GM18870 (cell line): ENCODE results near the gene MARK4.
"Not testable (repeated sequence)": the region's sequence is repeated elsewhere in the genome, so short reads cannot be mapped to it uniquely, and the experiment has no call there.

Experiments
- ATAC-seq: cut with Tn5 transposase; IDR thresholded peaks from one replicate; pipeline ENCODE4 v1.9.1; 2021; ENCODE audit warnings: moderate library complexity; ENCODE audit not compliant: unreplicated experiment

Gene MARK4

DNA sequence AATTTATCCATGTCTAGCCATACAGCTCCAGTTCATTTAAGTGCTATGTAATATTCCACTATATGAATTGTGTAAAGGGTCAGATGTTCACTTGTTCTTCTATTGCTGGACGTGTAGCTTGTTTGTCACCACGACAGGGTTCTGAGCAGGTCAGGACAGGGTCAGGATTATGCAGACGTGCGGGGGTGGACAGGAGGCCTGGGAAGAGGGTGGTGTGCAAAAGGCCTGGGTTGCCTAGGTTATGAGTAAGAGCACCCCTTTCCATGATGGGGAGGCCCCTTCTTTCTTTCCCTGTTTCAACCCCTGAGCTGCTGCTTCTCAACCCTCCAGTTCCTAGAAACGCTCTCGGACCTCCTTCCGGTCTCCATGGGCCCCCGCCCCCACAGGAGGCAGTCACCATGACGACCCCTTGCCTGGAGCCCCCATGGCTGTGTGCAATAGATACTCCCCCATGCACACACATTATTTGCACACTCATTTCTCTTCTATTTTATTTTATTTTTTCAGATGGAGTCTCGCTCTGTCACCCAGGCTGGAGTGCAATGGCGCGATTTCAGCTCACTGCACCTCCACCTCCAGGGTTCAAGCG is 7.8 kb upstream of the MARK4 start:
- no peak for ATAC-seq

DNA sequence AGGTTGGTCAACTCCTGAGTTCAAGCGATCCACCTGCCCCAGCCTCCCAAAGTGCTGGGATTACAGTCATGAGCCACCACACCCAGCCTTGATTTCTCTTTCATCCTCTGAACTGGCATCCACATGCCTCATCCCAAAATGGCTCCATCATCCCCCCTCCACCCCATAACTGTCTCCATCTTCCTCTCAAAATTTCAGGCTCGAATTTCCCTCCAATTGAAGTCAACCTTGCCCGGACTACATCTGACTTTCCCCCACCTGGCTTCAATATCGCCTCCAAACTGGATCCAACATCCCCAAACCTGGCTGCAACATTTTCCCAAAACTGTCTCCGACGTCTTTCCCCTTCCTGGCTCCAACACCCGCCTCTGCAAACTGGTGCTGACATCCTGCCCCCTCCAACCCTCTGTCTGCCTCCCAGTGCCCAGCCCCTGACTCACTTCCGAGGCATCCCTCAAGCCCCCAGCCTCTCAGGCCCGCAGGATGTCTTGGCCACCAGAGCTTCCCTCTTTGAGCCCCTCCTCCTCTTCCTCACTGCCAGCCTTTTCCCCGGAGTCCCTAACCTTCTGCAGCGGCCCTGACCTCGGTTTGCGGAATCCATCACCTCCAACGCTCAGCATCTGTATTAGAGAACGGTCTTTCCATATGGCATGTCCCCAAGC is 6.8 kb upstream of the MARK4 start:
- ATAC-seq = no peak

DNA sequence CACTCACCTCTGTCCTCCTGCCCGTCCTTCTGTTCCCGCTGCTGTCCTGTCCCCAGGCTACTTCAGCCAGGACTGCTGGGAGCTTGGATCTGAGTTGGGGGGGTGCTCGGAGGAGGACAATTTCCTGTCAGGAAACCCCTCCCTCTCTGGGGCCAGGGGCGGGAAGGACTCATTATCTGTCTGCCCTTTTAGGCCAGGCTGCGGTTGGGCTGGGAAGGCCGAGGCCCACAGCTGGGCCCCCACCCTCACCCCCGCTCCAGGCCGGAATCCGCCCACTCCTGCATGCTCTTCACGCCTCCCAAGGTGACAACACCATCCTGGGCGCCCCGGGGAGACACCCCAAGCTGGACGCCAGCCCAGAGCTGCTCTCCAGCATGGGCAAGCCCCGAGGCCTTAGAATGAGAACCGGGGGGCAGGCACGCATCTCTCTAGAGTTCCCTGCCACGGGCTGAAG is 5.7 kb upstream of the MARK4 start, which contains the start of gene EXOC3L2:
TSS of gene EXOC3L2 (minus strand) at position 74 of the 454 bp plus-strand sequence. CDS start 6,362 bp downstream, outside the sequence.
- ATAC-seq = no peak

DNA sequence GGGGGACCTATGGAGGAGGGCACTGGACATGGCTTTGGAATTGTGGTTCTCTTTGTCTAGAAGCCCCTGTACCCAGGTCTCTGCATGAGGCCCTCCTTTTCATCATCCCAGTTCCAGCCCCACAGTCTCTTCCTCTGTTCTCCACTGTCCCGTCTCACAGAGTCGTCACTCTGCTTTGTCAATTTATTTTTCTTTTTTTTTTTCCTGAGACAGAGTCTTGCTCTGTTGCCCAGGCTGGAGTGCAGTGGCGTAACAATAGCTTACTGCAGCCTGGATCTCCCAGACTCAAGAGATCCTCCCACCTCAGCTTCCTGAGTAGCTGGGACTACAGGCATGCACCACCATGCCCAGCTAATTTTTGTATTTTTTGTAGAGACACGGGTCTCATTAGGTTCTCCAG is 5.2 kb upstream of the MARK4 start:
- no peak for ATAC-seq

DNA sequence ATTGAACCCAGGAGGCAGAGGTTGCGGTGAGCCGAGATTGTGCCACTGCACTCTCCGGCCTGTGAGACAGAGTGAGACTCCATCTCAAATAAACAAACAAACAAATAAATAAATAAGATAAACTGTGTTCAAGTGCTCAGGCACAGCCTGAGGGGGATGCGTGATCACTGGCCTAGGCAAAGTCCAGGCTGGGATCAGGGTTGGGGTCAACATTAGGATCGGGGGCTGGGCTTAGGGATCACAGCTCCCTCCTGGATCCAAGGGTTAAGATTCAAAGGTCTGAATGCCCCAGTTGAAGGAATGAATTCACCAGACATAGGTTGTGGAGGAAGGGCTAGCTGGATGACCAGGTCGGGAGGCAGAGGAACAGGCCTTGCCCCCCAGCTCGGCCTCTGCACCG is 3.9 kb upstream of the MARK4 start:
- no peak for ATAC-seq

DNA sequence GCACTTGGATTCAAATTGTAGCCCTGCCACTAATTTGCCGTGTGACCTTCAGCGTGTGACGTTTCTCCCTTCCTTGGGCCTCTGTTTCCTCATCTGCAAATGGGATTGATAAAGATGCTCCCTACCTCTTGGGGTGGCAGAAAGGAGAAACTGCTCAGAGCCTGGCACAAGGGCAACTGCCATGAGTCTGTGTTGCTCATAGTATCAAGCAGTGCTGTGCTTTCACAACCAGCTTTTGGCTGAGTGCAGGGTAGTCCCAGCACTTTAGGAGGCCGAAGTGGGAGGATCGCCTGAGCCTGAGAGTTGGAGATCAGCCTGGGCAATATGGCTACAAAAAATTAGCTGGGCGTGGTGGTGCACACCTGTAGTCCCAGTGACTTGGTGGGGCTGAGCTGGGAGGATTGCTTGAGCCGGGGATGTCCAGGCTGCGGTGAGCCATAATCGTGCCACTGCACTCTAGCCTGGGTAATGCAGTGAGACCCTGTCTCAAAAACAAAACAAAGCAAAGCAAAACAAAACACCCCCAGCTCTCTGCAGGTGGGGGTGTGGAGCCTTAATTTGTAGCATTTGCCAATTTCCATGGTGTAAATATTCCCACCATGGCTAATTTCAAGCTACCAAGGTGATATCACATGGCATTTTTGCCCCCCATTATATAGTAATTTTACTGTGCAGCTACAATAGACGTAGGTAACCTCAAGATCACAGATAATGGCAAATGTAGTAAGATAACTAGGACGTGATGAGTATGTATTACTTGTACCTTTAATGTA is 1.6 kb upstream of the MARK4 start:
- no peak for ATAC-seq

DNA sequence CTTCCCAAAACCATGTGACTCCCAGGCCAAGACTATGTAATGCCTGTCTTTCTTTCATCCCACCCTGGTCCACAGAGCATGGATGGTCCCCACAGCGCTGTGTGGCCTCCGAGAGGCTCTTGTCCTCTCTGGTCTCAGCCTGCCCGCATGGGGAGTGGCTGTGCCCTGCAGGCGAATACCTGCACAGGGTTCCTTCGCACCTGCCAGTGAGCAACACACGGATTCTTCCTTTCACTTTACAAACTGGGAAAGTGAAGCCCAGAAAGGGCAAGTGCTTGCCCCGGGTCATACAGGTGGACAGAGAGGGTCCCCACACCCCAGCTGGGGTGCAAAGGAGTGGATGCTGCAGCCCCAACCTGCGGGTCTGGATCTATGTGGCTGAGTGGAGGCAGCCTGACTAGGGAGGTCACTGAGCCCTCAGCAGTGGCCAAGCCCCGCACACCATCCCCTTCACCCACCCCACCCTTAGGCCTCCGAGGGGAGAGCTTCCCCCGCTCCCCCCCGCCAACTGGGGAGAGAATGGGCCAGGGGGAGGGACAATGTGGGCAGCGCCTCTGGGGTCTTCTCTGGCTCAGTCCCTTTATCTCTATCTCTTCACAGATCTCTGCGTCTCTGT is 747 bp upstream of the MARK4 start:
- no peak for ATAC-seq

DNA sequence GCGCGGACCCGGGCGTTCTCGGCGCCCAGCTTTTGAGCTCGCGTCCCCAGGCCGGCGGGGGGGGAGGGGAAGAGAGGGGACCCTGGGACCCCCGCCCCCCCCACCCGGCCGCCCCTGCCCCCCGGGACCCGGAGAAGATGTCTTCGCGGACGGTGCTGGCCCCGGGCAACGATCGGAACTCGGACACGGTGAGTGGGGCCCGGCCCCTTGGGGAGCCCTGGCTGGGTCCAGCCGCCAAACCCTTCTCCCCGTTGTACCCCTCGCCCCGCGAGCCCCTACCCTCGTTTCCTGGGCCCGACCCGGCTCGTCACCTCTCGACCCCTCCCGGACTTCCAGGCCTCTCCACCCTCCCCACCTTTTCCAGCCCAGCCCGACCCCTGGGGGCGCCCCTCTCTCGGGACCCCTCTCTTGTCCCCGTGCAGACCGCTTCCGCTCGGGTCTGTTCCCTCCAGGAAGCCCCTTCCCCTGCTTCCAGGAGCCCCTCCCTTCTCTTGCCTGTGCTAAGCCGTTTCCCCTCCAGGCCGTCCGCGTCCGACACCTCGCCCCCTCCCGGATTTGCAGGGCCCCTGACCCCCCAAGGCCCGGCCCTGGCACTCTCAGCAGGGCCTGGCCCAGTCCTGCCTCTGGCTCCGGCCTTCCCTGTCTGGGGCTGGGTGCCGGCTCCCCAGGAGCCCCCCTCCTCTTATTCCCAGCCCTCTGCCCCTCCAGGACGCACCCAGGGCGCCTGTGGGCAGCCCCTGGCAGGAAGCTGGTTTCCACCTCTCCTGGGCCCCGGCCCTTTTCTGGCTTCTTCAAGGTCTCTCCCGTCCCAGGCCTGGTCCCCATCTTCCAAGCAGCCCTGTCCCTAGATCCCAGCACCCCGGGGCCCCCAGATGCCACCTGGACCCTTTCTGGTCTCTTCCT is 632 bp downstream of the MARK4 start:
- ATAC-seq = no peak

DNA sequence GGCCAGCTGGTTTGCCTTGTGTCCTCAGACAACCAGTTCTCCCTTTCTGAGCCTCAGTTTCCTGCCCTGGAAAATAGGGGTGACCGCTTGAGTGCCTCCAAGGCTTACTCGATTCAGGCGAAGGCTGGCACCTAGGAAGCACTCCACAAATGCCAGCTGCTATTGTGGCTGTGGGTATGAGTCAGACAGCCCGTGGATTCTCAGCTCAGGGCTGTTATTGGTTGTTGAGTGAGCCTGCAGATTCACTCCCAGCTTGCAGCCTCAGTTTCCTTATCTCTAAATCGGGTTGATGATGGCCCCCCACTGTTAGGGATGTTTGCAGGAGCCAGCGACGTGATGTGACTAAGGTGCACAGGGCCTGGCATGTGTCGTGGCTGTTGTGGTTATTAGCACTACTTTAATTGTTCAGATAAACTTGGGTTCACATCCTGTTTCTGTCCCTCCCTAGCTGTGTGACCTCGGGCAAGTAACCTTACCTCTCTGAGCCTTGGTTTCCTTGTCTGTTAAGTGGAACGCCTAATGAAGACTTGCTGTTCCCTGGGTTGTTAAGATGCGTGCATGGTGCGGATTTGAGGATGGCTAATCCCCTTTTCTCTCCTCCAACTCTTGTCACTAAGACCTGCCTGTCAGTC is 2.4 kb downstream of the MARK4 start:
- ATAC-seq = no peak

DNA sequence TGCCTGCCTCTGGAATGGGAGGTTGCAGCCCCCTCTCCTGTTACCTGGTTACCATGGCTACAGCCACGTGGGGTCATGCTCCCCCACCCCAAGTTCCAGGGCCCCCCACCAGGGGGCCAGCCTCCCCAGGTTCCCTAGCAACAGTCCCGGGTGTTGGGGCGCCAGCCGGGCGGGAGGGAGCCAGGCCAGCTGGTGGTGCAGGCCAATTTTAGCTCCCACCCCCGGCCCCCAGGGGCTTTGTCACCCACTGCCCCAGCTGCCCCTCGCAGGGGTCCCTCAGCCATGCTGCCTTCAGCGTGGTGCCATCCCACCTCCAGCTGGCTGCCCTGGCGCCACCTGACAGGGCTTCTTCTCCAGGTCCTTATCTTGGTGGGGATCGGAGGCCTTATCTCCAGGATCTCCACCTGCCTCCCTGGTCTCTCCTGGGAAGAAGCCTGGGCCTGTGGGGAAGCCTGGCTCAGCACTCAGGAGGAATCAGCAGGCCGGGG is 3.0 kb downstream of the MARK4 start:
- no peak for ATAC-seq

DNA sequence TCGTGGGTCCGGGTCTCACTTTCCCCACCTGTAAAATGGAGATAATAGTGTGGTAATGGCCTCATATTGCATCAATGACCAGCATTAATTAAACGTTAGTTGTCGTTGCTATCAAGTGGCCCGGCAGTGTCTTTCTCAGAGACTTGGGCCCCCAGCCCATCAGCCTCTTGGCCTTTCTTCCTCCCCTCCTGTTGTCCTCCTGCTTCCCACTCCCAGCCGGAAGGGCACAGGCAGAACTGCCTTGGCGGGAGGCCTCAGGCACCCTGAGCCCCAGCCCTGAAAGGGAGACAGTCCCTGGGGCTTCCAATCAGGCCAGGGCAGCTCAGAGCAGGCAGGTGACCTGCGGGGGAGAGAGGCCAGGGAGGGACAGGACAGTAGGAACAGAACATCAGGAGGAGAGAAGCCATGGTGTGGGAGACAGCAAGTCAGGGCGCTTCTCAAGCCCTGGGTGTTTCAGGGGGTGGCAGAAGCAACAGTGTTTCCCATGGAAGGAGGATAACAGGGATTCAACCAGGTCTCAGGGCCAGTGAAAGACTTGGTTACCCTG is 4.6 kb downstream of the MARK4 start:
- ATAC-seq = no peak

DNA sequence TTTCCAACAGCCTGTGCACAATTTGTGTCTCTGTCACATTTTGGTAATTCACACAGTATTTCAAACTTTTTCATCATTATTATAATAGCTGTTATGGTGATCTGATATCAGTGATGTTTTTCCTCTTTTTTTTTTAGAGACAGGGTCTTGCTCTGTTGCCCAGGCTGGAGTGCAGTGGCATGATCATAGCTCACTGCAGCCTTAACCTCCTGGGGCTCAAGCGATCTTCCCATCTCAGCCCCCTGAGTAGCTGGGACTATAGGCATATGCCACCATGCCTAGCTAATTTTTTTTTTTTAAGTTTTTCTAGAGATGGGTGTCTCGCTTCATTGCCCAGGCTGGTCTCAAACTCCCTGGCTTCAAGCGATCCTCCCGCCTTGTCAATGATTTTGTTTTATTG is 5.8 kb downstream of the MARK4 start:
- ATAC-seq = no peak

DNA sequence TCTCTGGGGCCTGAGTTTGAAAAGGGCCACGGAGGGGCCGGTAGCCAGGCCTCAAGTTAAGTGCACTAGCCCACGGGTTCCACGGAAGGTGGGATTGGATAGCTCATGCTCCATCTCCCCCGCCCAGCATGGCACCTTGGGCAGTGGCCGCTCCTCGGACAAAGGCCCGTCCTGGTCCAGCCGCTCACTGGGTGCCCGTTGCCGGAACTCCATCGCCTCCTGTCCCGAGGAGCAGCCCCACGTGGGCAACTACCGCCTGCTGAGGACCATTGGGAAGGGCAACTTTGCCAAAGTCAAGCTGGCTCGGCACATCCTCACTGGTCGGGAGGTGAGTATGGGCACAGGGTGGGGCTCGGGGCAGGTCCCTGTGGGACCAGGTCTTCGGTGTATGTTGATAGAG is 7.8 kb downstream of the MARK4 start:
- ATAC-seq = no peak

DNA sequence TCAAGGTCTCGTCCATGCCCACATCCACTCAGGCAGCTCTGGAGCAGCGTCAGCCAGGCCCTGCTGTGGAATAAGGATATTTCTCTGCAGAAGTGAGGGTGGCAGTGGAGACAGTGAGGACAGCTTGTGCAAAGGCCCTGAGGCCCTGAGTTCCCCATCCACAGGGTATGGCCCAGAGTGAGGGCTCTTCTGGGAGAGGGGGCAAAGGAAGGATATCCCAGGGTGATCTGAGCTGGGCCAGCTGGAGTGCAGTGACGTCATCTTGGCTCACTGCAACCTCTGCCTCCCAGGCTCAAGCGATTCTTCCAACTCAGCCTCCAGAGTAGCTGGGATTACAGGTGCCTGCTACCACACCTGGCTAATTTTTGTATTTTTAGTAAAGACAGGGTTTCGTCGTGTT is 11.5 kb downstream of the MARK4 start:
- no peak for ATAC-seq

DNA sequence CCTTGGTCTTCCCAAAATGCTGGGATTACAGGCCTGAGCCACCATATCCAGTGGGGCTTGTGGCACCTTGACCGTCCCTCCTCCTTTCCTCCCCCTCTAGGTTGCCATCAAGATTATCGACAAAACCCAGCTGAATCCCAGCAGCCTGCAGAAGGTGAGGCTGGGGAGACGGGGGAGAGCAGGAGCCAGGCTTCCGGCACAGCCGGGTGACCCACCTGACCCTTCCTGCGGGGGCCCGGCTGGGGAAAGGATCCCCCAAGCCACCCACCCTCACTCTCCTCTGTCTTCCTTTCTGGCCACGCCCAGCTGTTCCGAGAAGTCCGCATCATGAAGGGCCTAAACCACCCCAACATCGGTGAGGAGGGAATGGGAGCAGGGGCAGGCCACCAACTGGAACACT is 11.9 kb downstream of the MARK4 start:
- no peak for ATAC-seq

DNA sequence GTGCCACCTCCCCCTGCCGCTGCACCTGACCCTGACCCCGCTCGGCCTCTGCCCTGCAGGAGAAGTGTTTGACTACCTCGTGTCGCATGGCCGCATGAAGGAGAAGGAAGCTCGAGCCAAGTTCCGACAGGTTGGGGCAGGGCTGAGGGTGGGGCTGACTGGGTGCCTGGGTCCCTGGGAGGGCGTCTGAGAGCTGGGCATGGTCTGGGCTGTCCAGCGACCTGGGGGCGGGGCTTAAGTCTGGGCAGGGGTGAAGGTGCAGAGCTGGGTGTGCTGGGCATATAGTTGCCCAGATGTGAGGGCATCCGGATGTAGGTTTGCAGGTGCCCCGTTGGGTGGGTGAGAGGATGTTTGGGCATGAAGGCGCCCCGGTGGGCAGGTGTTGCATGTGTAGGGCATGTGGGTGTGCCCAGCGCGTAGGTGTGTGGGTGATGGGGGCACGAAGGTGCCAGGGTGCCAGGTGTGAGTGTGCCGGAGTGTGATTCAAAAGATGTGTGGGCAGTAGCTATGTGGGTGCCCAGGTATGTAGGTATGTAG is 13.8 kb downstream of the MARK4 start:
- no peak for ATAC-seq

DNA sequence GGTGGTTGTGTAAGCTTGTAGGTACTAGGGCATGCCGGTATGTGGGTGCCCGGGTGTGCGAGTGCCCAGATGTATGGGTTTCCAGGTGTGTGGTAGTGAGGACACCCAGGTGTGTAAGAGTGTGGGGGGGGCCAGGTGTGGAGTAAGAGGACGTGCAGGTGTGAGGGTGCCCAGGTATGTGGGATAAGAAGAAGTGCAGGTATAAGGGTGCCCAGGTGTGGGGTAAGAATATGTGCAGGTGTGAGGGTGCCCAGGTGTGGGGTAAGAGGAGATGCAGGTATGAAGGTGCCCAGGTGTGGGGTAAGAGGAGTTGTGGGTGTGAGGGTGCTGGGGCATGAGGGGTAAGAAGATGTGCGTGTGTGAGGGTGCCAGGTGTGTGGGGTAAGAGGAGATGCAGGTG is 14.3 kb downstream of the MARK4 start:
- ATAC-seq = no peak

DNA sequence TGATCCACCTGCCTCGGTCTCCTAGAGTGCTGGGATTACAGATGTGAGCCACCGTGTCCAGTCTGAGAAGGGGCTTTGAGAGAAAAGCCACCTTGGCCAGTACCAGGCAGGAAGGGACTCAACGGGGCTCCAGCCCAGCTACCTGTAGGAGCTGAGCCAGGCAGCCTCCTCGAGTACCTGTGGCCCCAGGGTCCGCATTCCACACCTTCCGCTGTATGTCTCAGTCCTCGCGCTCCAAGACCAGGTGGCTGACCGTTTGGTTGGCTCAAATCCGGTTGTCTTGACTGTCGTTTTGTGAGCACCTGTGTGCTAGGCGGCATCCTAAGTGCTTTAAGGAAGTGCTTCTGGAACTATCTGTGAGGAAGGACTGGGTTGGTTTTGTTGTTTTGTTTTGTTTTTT is 16.2 kb downstream of the MARK4 start:
- ATAC-seq = no peak

DNA sequence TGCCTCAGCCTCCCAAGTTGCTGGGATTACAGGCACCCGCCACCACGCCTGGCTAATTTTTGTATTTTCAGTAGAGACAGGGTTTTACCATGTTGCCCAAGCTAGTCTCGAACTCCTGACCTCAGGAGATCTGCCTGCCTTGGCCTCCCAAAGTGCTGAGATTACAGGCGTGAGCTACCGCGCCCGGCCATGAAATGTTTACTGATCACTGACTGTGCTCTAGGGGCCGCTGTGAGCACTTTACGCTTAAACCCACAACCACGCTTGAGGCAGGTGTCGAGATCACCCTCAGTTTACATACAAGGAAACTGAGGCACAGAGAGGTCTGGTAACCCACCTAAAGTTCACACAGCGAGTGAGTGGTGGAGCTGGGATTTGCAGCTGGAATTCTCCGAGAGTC is 18.9 kb downstream of the MARK4 start:
- not testable (repeated sequence) for ATAC-seq
